NCI-H226 (cell line): Measurements from ENCODE around the gene RHBDF2.

Experiments
- DNase-seq: peaks from one replicate; pipeline ENCODE4 v3.0.0-alpha.2; 2015

Gene RHBDF2

DNA sequence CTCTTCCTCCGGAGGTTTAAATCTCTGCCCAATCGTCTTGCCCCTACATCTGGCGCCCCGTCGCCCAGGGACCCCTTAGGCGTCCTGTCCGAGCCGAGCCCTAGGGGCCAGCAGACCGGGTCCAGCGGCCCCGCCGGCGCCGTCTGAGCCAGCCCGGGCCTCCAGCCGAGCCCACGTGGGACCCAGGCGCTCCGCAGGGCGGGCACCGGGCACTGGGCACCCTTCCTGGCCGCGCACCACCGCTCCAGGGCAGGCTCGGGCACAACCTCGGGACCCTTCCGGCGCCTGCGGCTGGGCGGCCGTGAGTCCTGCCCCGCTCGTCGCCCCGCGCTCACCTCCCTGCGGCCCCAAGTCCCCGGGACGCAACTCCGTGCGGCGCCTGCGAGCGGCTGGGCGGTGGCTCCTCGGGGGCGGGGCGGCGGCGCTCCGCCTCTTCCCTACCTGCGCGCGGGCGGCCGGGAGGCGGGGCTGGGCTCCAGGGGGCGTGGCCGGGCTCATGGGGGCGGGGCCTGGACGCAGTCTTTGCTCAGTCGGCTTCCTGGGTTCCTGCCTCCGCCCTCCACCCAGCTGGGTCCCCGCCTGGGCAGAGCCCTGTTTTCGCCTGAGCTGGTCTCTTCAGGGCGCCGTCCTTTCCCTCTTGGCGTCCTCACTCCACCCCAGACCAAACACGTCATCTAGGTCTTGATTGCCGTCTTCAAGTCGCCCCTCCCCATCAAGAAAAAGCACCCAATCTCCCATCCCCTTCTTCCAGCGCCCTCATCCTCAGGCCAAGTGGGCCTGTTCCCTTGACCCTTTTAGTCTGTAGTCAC lies at the start of gene RHBDF2:
RHBDF2 (minus strand) TSS at position 406 of the 809 bp plus-strand sequence. CDS start 19,899 bp downstream, outside the sequence.
- peak; percentile 66 for DNase-seq

DNA sequence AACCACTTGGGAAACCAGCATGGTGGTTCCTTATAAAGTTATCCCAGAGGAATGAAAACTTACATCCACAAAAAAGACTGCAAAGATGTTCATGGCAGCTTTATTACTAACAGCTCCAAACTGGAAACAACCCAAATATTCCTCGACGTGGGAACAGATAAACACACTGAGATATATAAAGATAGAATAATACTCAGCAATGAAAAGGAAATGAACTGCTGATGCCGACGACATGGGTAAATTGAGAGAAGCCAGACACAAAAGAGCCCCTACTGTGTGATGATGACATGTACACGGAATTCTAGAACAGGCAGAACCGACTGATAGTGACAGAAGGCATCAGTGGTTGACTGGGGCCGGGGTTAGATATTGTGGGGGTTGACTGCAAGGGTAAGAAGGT lies 48.3 kb upstream of the RHBDF2 start:
- no peak for DNase-seq

DNA sequence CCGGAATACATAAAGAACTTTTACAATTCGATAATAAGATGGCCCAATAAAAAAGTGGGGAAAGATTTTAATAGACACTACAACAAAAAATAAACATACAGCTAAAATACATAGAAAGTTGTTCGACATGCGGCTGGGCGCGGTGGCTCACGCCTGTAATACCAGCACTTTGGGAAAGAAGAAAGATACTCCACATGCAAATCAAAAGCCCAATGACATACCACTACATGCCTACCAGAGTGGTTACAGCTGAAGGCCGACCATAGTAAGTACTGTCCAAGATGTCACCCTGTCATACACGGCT lies 47.9 kb upstream of the RHBDF2 start:
- no peak for DNase-seq

GRCh38 chr17:76548378-76549214 lies 47.4 kb upstream of the RHBDF2 start:
- DNase-seq, result no peak

DNA sequence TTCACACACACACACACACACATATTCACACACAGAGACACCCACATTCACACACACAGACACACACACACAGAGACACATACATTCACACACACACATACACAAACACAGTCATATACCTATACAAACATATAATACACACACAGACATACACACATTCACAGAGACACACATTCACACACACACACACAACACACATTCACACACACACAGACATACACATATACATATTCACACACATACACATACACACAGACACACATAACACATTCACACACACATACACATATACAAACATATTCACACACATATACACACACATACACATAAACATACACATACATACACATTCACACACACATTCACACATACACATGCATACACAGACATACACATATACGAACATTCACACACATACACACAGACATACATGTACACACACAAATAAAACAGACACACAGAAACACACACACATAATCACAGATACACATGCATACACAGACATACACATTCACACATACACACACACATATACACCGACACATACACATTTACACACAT lies 46.5 kb upstream of the RHBDF2 start:
- no peak for DNase-seq

DNA sequence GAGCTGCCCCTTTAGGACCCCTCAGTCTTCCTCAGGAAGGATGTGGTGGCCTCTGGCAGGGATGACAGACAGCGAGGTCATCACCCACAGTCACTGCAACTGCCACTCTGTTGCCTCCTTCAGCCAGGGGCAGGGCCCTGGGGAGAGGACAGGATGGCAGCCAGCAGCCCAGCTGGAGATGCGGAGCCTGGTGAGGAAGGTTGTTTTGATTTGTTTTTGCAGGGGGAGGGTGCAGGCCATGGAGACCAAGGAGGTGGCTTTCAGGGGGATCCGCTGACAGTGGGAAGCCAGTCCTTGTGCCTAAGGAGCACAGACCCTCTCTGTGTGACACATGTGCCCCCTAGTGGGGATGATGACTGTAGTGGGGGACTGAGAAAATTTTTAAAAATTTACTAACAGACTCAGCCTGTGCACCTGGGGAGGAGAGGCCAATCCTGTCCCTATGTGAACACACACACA lies 46.0 kb upstream of the RHBDF2 start:
- no peak for DNase-seq

- DNase-seq, result no peak
Measured at GRCh38 chr17:76546556-76547182, 45.4 kb upstream of the RHBDF2 start.

- DNase-seq, result no peak
Measured at GRCh38 chr17:76545918-76546555, 44.8 kb upstream of the RHBDF2 start.

- DNase-seq, result no peak
Measured at GRCh38 chr17:76544546-76545365, 43.5 kb upstream of the RHBDF2 start.

GRCh38 chr17:76543826-76544545 lies 42.8 kb upstream of the RHBDF2 start:
- DNase-seq, result no peak

DNA sequence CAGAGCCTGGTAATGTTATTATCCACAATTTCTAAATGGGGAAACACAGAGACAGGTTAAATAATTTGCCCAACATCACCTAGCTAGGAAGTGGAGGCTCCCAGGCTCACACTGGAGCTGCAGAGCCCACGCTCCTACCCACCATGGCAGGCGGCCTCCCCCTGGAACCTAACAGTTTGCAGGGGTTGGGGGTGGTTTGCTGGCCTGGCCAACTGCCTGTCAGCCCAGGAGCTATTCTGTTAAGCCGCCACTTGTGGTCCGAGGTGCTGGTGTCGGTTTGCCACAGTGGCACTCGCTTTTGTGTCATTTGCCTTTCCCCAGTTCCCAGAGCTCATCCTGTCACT lies 42.2 kb upstream of the RHBDF2 start:
- no peak for DNase-seq

DNA sequence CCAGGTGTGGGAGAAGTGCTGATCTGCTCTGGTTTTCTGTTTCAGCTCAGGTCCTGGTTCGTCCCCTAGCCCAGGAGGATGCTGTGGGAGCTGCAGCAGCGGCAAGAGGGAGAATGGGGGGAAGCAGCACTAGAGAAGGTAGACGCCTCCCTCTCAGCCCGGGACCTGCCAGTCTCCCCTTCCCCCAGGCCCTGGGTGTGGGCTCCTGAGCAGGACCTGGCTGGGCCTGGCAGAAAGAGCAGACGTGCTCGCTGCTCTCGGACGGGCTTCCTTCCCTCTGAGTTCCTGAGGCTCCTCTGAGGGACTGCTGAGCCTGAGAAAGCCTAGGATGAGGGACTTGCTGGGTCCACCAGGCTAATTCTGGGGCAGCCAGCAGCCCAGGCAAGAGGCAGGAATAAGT lies 41.8 kb upstream of the RHBDF2 start:
- no peak for DNase-seq

GRCh38 chr17:76542566-76542971 lies 41.3 kb upstream of the RHBDF2 start:
- DNase-seq, result no peak

- DNase-seq, result no peak
Measured at GRCh38 chr17:76541739-76542454, 40.7 kb upstream of the RHBDF2 start.

DNA sequence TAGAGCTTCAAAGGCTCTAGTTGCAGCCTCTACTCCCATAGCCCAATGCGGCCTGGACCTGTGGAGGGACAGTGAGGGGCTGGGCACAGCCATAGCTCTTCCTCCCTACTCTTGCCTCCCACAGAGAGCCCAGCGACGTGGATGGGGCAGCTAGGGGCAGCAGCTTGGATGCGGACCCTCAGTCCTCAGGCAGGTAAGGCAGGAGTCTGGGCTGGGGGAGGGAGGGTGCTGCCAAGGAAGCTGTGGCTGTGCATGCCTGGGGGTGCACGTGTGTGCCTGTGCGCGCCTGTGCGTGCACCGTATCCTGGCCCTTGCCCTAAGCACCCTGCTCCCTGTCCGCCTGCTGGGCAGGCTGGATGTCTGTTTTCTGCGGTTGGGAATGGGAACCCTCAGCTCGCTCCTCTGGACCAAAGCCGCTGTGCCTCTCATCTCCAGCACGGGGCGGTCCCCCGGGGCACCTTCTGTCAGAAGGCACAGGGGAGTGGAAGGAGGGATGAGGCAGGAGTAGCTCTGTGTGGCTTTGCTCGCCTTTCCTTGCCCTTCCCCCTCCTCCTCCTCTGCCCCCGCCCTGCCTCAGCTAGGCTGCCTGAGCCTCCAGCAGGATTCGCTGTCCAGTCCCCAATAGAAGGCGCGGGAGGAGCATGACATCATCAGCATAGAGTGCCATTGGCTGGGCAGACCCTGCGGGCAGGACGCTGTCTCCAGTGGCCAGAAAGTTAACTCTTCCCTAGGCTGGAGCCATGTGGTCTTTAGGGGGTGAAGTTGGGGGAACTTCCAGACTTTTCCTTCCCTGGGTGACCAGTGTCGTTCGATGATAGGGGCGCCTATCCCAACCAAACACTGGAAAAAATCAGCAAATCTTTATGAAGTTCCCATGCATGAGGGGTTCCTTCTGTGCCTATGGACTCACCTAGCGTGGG lies 39.4 kb upstream of the RHBDF2 start:
- peak; percentile 96 for DNase-seq

- no peak for DNase-seq
Measured at GRCh38 chr17:76539631-76540271, 38.5 kb upstream of the RHBDF2 start, which contains the start of gene PRCD. PRCD (plus strand) TSS chr17:76540044; CDS start chr17:76540142, 98 bp downstream.

DNA sequence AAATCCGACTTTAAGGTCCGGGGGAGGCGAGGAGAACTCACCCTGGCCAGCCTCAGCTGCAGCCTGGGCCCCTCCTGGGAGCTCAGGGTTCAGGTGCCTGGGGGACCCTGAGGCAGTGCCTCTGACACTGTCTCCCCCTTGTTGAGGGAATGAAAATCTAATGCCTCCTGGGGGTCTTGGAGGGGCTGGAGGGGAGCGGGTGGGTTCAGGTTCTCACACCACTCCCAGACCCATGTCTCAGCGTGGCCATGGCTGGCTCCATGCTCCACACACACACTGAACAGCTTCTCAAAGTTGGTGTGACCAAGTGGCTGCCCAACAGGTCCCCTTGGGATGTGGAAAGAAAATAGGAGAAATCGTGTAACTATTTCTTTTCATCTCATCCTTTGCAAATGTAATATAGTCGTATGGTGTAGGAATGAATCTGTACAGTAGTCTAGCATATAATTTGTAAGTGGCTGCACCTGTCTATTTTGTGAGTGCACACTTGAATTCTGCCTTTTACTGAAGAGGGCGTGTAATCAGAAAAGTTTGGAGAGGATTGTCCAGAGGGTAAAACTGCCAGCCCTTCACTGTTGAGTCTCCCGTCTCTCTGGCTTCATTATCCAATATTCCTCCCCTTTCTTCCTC lies 37.8 kb upstream of the RHBDF2 start:
- no peak for DNase-seq

DNA sequence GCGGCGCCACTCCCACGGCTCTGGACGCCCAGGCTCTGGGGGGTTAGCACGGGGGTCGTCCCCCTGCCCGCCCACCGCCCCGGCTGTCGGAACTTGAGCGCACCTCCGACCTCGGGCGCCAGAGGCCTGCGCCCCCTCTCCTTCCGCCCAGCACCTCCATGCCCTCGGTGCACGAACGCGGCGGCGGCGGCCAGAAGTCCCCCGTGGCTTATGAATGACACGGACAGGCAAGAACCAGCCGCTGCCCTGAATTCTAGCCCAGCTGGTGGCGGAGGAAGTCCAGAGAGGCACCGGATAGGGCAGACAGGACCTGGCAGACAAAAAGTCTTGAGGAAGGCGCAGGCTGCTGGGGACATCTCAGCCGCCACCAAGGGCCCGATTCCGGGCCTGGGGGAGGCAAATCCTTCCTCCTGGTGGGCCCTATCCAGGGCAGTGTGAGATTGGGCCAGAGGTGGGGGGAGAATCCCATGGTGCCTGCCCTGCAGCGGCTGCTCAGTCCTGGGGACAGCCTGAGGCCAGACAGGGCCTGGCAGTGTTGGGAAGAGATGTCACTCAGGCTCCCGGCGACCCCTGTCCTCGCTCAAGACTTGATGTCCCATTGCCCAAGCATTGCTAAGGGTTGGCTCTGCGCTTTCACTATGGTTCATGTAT lies 37.2 kb upstream of the RHBDF2 start:
- DNase-seq, result no peak
